ENCODE measurements around the gene TMEM88.

DNA sequence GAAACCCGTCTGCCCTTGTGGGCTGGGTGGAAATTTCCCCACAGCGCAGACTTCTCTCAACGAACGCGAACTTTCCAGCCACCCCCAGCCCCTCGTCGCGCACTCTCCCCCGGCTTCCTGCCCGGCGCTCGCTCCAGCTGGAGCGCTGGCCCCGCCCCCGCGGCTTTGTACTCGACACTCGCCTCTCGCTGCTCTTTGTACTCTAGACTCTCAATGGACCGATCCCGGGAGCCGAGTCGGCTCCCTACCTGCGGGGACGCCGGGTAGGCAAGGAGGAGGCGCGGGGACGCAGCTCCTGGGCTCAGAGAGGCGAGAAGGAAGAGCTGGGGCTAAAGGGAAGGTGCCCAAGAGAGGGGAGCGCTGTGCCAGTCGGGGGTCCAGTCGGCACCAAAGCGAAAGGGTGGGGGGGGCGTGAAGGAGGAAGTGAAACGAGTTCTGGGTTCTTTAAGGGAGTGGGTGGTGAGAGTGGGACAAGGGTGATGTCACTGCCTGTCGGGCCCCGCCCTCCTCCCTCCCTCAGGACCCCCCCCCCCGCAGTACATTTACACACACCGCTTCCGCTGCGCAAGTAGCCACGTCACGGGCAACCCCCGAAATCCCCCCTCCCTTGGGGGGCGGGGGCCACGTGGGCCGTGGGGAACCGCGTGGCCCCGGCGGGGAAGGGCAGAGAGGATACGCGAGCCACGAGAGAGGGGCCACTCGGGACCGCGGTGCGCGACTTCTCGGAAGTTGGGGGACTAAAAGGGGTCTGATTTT lies 11.2 kb upstream of the TMEM88 start:
- TF ChIP-seq, protein P1, sequence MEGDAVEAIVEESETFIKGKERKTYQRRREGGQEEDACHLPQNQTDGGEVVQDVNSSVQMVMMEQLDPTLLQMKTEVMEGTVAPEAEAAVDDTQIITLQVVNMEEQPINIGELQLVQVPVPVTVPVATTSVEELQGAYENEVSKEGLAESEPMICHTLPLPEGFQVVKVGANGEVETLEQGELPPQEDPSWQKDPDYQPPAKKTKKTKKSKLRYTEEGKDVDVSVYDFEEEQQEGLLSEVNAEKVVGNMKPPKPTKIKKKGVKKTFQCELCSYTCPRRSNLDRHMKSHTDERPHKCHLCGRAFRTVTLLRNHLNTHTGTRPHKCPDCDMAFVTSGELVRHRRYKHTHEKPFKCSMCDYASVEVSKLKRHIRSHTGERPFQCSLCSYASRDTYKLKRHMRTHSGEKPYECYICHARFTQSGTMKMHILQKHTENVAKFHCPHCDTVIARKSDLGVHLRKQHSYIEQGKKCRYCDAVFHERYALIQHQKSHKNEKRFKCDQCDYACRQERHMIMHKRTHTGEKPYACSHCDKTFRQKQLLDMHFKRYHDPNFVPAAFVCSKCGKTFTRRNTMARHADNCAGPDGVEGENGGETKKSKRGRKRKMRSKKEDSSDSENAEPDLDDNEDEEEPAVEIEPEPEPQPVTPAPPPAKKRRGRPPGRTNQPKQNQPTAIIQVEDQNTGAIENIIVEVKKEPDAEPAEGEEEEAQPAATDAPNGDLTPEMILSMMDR (IDR thresholded peaks at IDR 0.05; ENCODE audit: poor library complexity): no peak
- TF ChIP-seq EZH2phosphoT487 (IDR thresholded peaks at IDR 0.05; ENCODE audit: low read depth, severe bottlenecking, unreplicated experiment): no peak
- TF ChIP-seq EZH2 (IDR thresholded peaks at IDR 0.05; ENCODE audit: borderline replicate concordance): no peak

All from hepatocyte (in vitro differentiated cells).